ENCODE results near the gene NEB.

Gene NEB

DNA sequence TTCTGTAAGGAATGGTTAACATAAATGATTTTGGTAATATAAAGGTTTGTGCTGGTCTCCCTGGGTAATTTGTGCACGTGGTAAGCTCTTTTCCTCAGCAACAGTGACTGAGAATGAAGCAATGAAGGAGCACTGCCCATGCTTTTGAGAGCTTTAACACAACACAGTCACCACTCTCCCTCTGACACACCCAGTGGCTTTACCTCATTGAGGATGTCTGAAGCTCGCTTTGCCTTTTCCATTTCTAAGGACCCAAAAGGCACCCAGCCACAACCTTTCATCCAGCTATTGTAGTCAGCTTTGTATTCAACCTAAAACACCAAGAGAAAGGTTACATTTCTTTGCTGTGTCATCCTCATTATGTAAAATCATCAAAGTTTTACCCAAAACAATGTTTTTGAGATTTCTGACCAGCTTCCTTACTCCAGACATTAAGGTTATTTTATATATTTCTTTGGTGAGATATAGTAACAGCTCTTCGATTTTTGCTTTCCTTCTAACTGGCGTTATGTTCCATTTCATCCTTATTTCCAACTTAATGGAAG, 51.7 kb downstream of the NEB start:
- no peak for TF ChIP-seq CTCF (IDR thresholded peaks at IDR 0.05)

DNA sequence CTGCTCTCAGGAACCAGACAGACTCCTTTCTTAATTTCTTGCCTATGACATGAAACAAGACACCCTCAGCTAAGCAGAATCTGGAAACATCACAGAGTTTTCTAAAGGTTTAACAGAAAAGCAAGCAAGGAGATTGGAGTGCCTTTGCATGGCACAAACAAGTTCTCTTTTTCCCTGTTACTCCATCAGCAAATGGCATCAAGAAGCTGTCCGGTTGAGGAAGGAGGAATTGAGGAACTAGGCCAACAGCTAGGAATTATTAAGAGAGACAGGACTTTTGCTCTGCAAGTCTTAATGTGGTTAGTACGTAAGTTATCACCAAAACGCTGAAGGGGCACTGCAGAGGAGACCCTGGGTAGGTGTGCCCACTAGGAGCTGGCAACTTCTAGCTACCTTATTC, 53.2 kb downstream of the NEB start:
- TF ChIP-seq CTCF (IDR thresholded peaks at IDR 0.05): no peak

GRCh38 chr2:151679994-151680393, 54.3 kb downstream of the NEB start:
- TF ChIP-seq CTCF (IDR thresholded peaks at IDR 0.05): no peak

GRCh38 chr2:151678849-151679248, 55.4 kb downstream of the NEB start:
- no peak for TF ChIP-seq CTCF (IDR thresholded peaks at IDR 0.05)

- TF ChIP-seq CTCF (IDR thresholded peaks at IDR 0.05): no peak
Measured at GRCh38 chr2:151673016-151673415, 61.3 kb downstream of the NEB start.

DNA sequence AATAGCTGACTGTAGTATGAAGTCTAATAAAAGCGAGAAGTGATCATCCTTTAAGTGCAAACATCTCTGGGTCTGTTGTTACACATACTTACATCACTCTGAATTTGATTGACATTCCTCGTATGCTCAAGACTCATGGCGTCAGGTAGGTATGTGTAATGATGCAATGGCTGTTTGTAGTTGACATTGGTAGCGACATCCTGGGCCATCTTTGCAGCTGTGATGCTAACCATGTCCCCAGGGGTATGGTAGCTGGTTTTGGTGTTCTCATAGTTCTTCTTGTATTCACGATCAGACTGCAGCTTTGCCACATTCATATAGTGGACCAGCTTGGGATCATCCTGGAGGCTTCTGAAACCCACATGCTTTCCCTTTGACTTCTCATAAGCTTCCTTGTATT, 62.0 kb downstream of the NEB start:
- TF ChIP-seq CTCF (IDR thresholded peaks at IDR 0.05): no peak

- TF ChIP-seq CTCF (IDR thresholded peaks at IDR 0.05): no peak
Measured at GRCh38 chr2:151670846-151671597, 63.3 kb downstream of the NEB start.

Measured in LNCAP (cell line).